Ishikawa (cell line): ENCODE results near the gene RFC1.

Experiments
- CEBPB ChIP-seq: IDR thresholded peaks from 2 replicates; pipeline ENCODE4 v1.6.1; 2012
- CREB1 ChIP-seq: IDR thresholded peaks from 2 replicates; pipeline ENCODE4 v1.6.1; 2012; ENCODE audit warnings: low read depth
- EGR1 ChIP-seq: IDR thresholded peaks from 2 replicates; pipeline ENCODE4 v1.6.1; 2012
- EP300 ChIP-seq: IDR thresholded peaks from 2 replicates; pipeline ENCODE4 v1.6.1; 2012; ENCODE audit warnings: borderline replicate concordance
- FOXM1 ChIP-seq: IDR thresholded peaks from 2 replicates; pipeline ENCODE4 v1.6.1; 2012; ENCODE audit warnings: low read depth, borderline replicate concordance
- NFIC ChIP-seq: IDR thresholded peaks from 2 replicates; pipeline ENCODE4 v1.6.1; 2012
- RAD21 ChIP-seq: IDR thresholded peaks from 2 replicates; pipeline ENCODE4 v1.6.1; 2012; ENCODE audit warnings: low read depth
- TAF1 ChIP-seq: IDR thresholded peaks from 2 replicates; pipeline ENCODE4 v1.6.1; 2012; ENCODE audit warnings: low read depth, mild to moderate bottlenecking
- TCF12 ChIP-seq: IDR thresholded peaks from 2 replicates; pipeline ENCODE4 v1.6.1; 2012; ENCODE audit warnings: low read depth
- TEAD4 ChIP-seq: IDR thresholded peaks from 2 replicates; pipeline ENCODE4 v1.6.1; 2012
- YY1 ChIP-seq: IDR thresholded peaks from 2 replicates; pipeline ENCODE4 v1.6.1; 2012; ENCODE audit warnings: low read depth
- ZBTB7A ChIP-seq: IDR thresholded peaks from 2 replicates; pipeline ENCODE4 v1.6.1; 2012; ENCODE audit warnings: low read depth
- TF ChIP-seq, protein P1 (sequence below): IDR thresholded peaks from 2 replicates; pipeline ENCODE4 v1.6.1; 2012
- TF ChIP-seq, protein P2 (sequence below): IDR thresholded peaks from 2 replicates; pipeline ENCODE4 v1.6.1; 2012
- TF ChIP-seq, protein P3 (sequence below): IDR thresholded peaks from 2 replicates; pipeline ENCODE4 v1.6.1; 2012; ENCODE audit warnings: low read depth, mild to moderate bottlenecking

RFC1 gene, protein sequence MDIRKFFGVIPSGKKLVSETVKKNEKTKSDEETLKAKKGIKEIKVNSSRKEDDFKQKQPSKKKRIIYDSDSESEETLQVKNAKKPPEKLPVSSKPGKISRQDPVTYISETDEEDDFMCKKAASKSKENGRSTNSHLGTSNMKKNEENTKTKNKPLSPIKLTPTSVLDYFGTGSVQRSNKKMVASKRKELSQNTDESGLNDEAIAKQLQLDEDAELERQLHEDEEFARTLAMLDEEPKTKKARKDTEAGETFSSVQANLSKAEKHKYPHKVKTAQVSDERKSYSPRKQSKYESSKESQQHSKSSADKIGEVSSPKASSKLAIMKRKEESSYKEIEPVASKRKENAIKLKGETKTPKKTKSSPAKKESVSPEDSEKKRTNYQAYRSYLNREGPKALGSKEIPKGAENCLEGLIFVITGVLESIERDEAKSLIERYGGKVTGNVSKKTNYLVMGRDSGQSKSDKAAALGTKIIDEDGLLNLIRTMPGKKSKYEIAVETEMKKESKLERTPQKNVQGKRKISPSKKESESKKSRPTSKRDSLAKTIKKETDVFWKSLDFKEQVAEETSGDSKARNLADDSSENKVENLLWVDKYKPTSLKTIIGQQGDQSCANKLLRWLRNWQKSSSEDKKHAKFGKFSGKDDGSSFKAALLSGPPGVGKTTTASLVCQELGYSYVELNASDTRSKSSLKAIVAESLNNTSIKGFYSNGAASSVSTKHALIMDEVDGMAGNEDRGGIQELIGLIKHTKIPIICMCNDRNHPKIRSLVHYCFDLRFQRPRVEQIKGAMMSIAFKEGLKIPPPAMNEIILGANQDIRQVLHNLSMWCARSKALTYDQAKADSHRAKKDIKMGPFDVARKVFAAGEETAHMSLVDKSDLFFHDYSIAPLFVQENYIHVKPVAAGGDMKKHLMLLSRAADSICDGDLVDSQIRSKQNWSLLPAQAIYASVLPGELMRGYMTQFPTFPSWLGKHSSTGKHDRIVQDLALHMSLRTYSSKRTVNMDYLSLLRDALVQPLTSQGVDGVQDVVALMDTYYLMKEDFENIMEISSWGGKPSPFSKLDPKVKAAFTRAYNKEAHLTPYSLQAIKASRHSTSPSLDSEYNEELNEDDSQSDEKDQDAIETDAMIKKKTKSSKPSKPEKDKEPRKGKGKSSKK

DNA sequence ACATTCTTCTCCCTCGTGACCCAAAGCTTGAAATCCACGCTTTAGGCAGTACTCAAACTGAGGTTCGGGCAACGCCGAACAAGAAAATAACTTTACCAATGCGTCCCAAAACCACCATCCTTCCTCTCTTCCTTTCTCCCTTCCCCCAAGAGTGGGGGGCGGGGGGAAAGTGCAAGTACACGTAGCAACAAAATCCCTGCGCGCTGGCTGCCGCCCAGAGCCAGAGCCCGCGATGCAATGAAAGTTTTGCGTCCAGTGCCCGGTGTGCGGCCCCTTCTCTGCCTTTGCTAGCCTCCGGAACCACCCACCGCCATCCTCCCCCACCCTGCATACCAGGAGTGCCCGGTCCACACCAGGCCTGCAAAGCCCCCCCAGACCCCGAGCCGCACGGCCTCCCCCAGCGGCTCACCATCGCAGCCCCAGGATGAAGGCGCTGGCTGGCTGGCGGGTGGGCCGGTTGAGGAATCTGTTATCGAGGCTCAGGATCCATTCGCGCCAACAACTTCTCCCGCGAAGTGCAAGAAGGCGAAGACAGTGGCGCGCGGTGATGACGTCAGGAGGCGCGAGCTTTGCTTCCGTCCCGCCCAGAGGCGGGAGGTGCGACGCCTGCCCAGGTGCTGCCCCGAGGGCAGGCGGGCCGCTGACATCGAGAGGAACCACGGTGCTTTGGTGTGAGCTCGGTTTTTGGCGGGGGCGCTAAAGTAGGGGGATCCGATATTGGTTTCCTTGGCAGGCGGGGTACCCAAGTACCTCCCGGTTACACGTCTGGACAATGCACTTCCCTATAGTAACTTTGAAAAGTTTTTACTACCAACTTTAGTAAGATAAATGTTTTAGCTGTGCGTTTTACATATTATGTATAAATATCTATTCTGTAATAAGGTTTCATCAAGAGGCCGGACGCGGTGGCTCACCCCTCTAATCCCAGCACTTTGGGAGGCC lies at the start of gene RFC1:
Gene RFC1, minus strand, starts transcription at position 533 of the 942 bp plus-strand sequence. Its CDS starts 121 bp downstream, at position 412.
- TF ChIP-seq FOXM1 (no peak; the same call in 1 of the 2 replicates), EP300 (no peak; the same call in 1 of the 2 replicates), CREB1 (peak; percentile 91), CEBPB (no peak), TAF1 (peak; percentile 72), TEAD4 (peak; percentile 78), YY1 (peak; percentile 70; the same call in 1 of the 2 replicates)
- TF ChIP-seq, protein P1, sequence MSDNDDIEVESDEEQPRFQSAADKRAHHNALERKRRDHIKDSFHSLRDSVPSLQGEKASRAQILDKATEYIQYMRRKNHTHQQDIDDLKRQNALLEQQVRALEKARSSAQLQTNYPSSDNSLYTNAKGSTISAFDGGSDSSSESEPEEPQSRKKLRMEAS: peak; percentile 100
- TF ChIP-seq, protein P2, sequence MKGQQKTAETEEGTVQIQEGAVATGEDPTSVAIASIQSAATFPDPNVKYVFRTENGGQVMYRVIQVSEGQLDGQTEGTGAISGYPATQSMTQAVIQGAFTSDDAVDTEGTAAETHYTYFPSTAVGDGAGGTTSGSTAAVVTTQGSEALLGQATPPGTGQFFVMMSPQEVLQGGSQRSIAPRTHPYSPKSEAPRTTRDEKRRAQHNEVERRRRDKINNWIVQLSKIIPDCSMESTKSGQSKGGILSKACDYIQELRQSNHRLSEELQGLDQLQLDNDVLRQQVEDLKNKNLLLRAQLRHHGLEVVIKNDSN: no peak

DNA sequence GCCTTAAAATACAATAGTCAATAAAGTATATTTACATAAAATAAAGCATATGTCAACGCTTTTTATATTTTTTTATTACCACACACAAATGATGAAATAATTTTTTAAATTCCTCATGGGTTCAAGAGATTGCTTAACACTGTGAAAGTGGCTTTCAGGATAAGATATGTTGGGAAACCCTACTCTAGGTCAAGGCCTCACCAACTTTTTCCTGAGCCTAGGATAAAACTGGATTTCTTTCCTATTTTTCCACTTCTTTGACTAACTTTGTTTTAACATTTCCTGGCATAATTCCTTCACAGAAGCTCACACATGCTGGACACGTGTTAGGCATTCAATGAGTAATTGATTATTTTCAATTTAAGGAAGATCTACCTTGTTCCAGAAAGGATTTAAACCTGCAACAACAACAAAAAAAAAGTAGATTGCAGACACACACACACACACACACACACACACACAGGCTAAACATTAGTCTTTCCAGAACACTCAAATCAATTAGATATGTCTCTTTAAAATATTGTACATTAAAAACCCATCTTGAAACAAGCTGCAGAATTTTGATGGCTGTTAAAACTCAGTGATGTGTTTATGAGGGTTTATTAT lies 49.6 kb upstream of the RFC1 start:
- TF ChIP-seq CREB1 (no peak), EP300 (no peak), RAD21 (no peak), TCF12 (no peak)

DNA sequence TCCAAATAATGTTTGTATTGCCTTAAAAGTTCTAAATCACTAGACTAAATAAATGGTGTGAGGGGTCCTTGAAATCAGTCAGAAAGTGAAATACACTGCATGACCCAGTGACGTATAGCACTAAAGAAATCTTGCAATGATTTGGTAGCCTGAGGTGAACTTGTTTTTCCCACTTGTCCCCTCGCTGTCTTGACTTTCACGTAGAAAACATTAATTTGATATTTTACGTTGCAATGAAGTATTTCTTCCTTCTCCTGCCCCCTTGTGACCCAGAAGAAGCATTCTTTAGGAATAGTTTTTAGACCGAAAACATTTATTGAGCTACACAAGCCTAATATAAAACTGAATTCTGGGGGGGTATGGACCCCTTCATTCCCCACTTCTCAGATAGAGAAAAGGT lies 44.3 kb upstream of the RFC1 start:
- TF ChIP-seq RAD21: peak; percentile 21; the same call in 1 of the 2 replicates
- TF ChIP-seq TEAD4: no peak

DNA sequence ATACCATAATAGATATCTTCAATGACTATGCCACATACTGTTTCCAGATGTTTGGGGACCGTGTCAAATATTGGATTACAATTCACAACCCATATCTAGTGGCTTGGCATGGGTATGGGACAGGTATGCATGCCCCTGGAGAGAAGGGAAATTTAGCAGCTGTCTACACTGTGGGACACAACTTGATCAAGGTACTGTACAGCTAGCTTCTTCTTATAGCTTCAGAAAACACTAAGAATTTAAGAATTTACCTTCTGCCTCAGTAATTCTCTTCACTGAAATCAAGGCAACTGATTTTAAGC lies 41.4 kb upstream of the RFC1 start:
- TF ChIP-seq RAD21: no peak
- no peak for TF ChIP-seq TCF12
- TF ChIP-seq, protein P2: no peak
- TF ChIP-seq NFIC: no peak
- no peak for TF ChIP-seq EP300
- TF ChIP-seq, protein P1: no peak
- TF ChIP-seq TEAD4: no peak
- TF ChIP-seq YY1: no peak
- TF ChIP-seq FOXM1: no peak
- TF ChIP-seq, protein P3, sequence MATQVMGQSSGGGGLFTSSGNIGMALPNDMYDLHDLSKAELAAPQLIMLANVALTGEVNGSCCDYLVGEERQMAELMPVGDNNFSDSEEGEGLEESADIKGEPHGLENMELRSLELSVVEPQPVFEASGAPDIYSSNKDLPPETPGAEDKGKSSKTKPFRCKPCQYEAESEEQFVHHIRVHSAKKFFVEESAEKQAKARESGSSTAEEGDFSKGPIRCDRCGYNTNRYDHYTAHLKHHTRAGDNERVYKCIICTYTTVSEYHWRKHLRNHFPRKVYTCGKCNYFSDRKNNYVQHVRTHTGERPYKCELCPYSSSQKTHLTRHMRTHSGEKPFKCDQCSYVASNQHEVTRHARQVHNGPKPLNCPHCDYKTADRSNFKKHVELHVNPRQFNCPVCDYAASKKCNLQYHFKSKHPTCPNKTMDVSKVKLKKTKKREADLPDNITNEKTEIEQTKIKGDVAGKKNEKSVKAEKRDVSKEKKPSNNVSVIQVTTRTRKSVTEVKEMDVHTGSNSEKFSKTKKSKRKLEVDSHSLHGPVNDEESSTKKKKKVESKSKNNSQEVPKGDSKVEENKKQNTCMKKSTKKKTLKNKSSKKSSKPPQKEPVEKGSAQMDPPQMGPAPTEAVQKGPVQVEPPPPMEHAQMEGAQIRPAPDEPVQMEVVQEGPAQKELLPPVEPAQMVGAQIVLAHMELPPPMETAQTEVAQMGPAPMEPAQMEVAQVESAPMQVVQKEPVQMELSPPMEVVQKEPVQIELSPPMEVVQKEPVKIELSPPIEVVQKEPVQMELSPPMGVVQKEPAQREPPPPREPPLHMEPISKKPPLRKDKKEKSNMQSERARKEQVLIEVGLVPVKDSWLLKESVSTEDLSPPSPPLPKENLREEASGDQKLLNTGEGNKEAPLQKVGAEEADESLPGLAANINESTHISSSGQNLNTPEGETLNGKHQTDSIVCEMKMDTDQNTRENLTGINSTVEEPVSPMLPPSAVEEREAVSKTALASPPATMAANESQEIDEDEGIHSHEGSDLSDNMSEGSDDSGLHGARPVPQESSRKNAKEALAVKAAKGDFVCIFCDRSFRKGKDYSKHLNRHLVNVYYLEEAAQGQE: no peak
- TF ChIP-seq TAF1: no peak
- TF ChIP-seq CREB1: no peak
- TF ChIP-seq CEBPB: no peak
- no peak for TF ChIP-seq EGR1
- TF ChIP-seq ZBTB7A: no peak

DNA sequence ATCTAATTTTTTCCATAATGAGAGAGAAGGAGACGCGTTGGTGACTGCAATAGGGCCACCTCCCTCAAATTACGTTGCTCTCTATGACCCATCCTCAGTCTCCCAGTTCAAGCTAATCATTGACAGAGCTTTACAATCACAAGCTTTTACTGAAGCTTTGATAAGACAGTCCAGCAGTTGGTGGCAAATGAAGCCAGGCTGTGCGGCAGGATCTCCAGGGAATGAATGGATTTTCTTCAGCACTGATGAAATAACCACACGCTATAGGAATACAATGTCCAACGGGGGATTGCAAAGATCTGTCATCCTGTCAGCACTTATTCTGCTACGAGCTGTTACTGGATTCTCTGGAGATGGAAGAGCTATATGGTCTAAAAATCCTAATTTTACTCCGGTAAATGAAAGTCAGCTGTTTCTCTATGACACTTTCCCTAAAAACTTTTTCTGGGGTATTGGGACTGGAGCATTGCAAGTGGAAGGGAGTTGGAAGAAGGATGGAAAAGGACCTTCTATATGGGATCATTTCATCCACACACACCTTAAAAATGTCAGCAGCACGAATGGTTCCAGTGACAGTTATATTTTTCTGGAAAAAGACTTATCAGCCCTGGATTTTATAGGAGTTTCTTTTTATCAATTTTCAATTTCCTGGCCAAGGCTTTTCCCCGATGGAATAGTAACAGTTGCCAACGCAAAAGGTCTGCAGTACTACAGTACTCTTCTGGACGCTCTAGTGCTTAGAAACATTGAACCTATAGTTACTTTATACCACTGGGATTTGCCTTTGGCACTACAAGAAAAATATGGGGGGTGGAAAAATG lies 40.8 kb upstream of the RFC1 start, which contains the start of gene KLB:
Gene KLB, plus strand, starts transcription at position 168 of the 821 bp plus-strand sequence. Its CDS starts 20 bp downstream, at position 188.
- TF ChIP-seq TCF12 (no peak), TEAD4 (no peak), RAD21 (no peak), NFIC (no peak), YY1 (no peak), CEBPB (no peak)
- TF ChIP-seq, protein P2: no peak
